HG03025 (cell line): Measurements from ENCODE around the gene FAM174B.

ENCODE experiments used
- ATAC-seq: cut with Tn5 transposase; IDR thresholded peaks from one replicate; pipeline ENCODE4 v1.9.1; 2021; ENCODE audit warnings: mild to moderate bottlenecking, moderate library complexity; ENCODE audit not compliant: unreplicated experiment, low FRiP score

Gene FAM174B

DNA sequence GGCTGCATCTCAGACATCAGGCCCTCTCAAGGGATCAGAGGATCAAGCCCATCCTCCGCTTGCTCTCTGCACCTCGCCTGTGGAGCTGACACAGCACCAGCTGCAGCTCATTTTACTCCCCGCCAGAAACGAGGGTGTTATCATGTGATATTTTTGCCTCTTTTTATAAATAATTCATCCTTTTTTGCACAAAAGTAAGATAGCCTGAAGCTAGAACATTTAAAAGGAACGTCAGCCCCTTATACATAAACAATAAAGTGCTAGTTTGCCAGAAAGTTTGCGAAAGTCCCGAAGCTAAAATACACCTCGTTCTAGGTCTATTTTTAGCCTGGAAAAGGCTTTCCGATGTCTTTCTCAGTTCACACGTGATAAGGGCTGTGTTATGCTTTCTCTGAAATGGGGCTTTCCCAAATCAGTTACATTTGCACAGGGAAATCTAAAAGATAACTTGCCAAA lies 9.6 kb upstream of the FAM174B start:
- ATAC-seq, result no peak

- no peak for ATAC-seq
These were observed 8.8 kb upstream of the FAM174B start for GRCh38 chr15:92664178-92664900.

DNA sequence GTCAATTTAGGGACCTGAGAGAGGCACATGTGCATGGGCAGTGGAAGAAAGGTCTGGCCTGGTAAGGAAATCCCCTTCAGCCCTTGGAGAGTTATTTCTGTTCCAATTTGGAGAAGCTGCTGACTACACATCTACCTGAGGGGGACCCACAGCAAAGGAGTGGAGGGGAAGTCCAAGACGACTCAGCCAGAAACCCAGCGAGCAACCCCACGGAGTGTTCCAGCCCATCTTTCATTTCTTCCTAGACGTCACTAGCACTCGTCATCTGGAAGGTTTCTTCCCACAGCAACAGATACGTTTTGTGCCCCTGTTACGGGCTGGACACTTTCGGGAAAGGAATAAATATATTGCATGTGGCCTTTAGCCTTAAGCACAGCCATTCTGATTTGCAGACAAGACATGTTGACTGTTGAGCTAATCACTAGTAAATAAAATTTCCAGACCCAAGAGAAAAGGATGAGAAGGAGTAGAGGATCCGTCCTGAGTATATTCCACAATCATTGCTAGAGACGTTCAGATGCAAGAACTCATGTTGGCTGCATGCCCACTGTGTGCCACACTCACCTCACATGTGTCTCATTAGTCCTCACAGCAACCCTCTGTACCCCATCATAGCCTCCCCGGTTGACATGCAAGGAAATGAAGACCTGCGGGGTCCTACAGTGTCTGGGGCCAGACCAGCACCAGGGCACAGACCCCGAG lies 7.8 kb upstream of the FAM174B start:
- ATAC-seq, result no peak

GRCh38 chr15:92662762-92663161 lies 7.2 kb upstream of the FAM174B start:
- ATAC-seq, result no peak

GRCh38 chr15:92661956-92662355 lies 6.4 kb upstream of the FAM174B start:
- no peak for ATAC-seq

GRCh38 chr15:92661069-92661468 lies 5.5 kb upstream of the FAM174B start:
- ATAC-seq, result no peak

DNA sequence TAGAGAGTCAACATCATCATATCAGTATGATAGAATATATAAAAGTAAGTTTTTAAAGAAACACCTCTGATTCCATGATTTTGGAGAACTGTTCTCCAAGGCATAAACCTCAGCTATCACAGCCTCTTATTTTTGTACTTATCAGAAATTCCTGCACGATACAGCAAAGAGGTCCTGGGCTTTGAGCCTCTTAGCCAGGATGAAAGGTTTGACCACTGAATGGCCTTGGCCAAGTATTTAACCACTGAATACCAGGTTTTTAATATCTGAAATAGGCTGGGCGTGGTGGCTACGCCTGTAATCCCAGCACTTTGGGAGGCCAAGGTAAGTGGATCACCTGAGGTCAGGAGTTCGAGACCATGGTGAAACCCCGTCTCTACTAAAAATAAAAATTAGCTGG lies 1.9 kb upstream of the FAM174B start:
- no peak for ATAC-seq

DNA sequence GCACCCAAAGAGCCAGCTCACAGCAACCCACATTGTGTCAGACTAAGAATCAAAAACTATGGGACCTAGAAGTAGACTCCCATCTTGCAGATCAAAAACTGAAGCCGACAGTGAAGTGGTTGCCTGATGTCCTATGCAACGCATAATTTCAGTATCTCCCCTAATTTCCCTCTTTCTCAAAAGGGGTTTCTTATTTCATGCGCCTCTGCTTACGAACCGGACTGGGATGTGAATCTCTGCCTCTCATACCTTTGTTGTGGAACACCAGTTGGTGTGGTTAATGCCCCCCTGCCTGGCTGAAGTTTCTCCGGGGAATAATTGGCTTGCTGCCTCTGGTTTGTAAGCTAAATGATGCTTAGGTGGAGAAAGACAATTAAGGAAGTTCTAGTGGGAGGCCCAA lies 514 bp upstream of the FAM174B start:
- ATAC-seq, result no peak

- ATAC-seq, result no peak
These were observed 913 bp downstream of the FAM174B start for GRCh38 chr15:92654662-92655061.

GRCh38 chr15:92653836-92654539 lies 1.6 kb downstream of the FAM174B start:
- no peak for ATAC-seq

DNA sequence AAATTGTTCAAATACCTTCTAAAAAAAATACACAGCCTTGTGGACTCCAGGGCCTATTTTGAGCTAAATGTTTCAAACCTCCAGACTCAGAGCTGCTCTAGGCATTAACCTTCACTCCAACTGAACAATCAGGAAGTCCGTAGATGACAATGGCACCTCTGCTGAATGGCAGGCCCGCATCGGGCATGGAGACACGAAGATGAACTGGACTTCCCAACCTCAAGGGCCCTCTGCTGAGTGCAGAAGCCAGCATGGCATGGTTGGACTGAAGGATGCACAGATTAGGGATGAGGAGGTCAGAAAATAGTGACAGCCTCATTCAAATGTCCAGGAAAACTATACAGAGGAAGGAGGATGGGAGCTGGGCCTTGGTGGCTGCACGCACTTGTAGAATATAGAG lies 2.2 kb downstream of the FAM174B start:
- no peak for ATAC-seq

- no peak for ATAC-seq
These were observed 3.0 kb downstream of the FAM174B start for GRCh38 chr15:92652576-92652966.

DNA sequence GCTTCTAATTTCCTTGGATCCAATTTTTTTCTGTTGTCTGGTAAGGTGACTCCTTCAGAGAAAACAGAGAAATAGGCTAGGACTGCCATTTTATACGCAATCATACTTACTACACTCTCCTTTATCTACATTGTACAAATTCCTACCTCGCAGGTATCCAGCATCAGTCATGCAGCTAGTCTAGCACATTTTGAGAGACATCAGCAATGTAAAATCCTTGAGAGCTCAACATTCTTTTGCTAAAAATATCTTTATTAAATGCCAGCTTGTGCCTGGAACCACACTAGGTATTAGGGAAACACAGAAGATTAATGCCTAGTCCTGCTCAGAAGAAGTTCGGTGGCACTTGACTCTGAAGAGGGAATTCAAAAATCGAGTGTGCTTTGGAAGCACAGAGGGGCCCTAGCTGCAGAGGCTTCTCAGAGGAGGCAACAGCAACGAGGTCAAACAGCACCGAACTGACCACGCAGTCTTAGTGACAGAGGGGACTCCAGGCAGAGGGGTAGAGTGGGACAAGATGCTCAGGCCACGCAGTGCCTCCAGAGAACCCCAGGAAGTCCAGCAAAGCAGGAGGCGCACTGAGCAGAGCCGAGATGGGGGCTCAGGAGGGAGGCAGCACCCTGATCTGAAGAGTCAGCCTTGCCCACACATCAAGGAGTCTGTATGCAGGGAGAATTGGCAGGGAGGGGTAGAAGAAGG lies 3.5 kb downstream of the FAM174B start:
- no peak for ATAC-seq

GRCh38 chr15:92650966-92651365 lies 4.6 kb downstream of the FAM174B start:
- ATAC-seq, result no peak

DNA sequence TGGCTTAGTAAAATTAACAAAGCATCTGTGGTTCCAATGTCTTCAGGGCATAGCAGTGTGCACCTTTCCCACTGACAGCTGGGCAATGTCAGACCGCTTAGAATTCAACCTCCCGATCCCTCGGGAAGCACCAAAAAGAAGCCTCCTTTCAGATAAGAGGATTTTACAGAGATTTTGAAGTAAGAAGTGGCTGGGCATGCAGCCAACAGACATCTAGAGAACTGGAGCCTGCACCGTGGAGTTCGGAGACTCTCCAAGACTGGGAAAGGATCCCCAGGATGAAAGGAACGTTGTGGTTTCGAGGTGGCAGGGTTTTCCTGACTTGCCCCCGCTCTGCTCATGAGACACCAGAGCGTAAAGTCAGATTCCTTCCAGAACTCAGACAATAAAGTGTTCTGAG lies 5.3 kb downstream of the FAM174B start:
- ATAC-seq, result no peak

GRCh38 chr15:92648190-92648875 lies 7.2 kb downstream of the FAM174B start:
- no peak for ATAC-seq

DNA sequence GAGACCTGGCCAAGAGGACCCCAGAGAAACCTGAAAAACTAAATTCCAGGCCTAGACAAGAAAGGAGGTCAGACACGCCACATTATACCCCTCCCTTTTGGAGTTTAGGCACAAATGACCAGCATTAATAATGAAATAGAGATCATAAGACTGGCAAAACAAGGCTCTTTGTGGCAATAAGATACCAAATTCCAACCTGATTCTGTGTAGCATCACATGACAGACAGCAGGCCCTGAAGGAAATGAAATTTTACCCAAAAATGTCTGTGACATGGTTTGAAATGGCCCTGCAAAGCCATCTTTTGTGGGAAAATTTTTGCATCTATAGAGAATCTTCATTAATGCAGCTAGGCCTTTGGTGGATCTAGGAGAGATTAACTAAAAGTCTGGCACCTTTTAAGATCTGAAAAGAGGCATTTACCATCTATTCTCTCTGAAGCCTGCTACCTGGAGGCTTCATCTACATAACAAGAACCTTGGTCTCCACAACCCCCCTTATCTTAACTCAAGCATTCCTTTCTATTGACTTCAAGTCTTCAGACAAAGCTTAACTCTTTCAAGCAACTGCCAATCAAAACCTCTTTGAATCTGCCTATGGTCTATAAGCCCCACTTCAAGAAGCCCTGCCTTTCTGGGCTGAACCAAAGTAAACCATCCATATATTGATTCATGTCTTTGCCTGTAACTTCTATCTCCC lies 8.0 kb downstream of the FAM174B start:
- ATAC-seq, result no peak

DNA sequence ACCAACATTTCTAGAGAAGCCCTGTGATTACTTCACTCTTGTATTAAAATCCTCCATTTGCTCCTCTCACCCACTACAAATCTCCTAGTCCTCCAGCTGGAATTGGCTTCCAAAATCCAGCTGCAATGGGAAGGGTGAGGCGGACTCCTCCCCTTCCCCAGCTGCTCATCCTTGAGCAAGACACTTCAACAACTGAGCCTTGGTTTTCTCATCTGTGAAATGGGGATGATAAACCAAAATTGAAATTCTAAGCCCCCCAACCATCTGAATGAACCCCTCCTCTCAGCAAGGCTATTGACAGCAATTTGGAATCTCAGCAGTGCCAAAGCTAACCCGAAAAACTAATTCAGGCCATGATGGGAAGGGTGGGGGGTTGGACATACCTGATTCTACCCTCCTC lies 9.4 kb downstream of the FAM174B start:
- no peak for ATAC-seq

GRCh38 chr15:92645731-92646130 lies 9.8 kb downstream of the FAM174B start:
- ATAC-seq, result no peak
